ENCODE results near the gene SDF4. TPM values are rescaled to one million over a fixed set of nuclear protein-coding genes. Genes with fewer than 3 reads are reported as not detected.

SDF4 gene
- total RNA-seq, 2 experiments from 2014 or later = 109 to 144 TPM

GRCh38 chr1:1173061-1173792 lies 58.6 kb downstream of the SDF4 start:
- no peak overlapping the region for H3K27ac Mint-ChIP-seq
- H3K36me3 Mint-ChIP-seq = no peaks in the 10 kb centered on the region
- H3K4me1 Mint-ChIP-seq = peaks cover 24% of the 10 kb centered on the region
- H3K27me3 Mint-ChIP-seq = peaks cover 29% of the 10 kb centered on the region
- DNase-seq (no peak), ATAC-seq (no peak)
- H3K9me3 Mint-ChIP-seq (ENCODE audit: low read depth) = no peaks in the 10 kb centered on the region
- no peak overlapping the region for H3K4me3 Mint-ChIP-seq
- CTCF ChIA-PET = interaction anchor here (1.1 to 1.4 kb wide), 3 partner anchors 15 to 51 kb away, joined by 3 to 4 read pairs (median 3); no protein-coding TSS in a partner anchor

GRCh38 chr1:1171546-1172340 lies 60.1 kb downstream of the SDF4 start:
- Mint-ChIP-seq H3K9me3 (ENCODE audit: low read depth) (no peaks in the 10 kb centered on the region), H3K4me1 (peaks cover 24% of the 10 kb centered on the region), H3K27ac (no peak overlapping the region), H3K27me3 (peaks cover 26% of the 10 kb centered on the region), H3K36me3 (no peaks in the 10 kb centered on the region), H3K4me3 (no peak overlapping the region)
- no peak for ATAC-seq
- CTCF ChIA-PET = interaction anchor here (0.8 to 1.4 kb wide), 2 partner anchors 18 to 49 kb away, joined by 3 to 4 read pairs; no protein-coding TSS in a partner anchor
- no peak for DNase-seq

GRCh38 chr1:1171161-1171545 lies 60.6 kb downstream of the SDF4 start:
- Mint-ChIP-seq H3K4me3 (no peak overlapping the region), H3K27ac (no peak overlapping the region), H3K36me3 (no peaks in the 10 kb centered on the region), H3K9me3 (ENCODE audit: low read depth) (no peaks in the 10 kb centered on the region), H3K4me1 (peaks cover 24% of the 10 kb centered on the region), H3K27me3 (peaks cover 24% of the 10 kb centered on the region)
- ATAC-seq = no peak
- no peak for DNase-seq
- CTCF ChIA-PET = no interaction called here

- DNase-seq (no peak), ATAC-seq (no peak)
- CTCF ChIA-PET = interaction anchor here (1.2 kb wide), 1 partner anchor 48 kb away, joined by 5 read pairs; no protein-coding TSS in a partner anchor
- Mint-ChIP-seq H3K4me1 (peaks cover 24% of the 10 kb centered on the region), H3K9me3 (ENCODE audit: low read depth) (no peaks in the 10 kb centered on the region), H3K4me3 (no peak overlapping the region), H3K27ac (no peak overlapping the region), H3K36me3 (no peaks in the 10 kb centered on the region), H3K27me3 (peaks cover 22% of the 10 kb centered on the region)
Observed at GRCh38 chr1:1170215-1171091, 61.3 kb downstream of the SDF4 start.

GRCh38 chr1:1169429-1170214 lies 62.2 kb downstream of the SDF4 start:
- no peaks in the 10 kb centered on the region for H3K9me3 Mint-ChIP-seq (ENCODE audit: low read depth)
- ATAC-seq (no peak), DNase-seq (no peak)
- CTCF ChIA-PET = interaction anchor here (1.1 to 1.2 kb wide), 3 partner anchors 11 to 47 kb away, joined by 4 to 5 read pairs (median 4); no protein-coding TSS in a partner anchor
- no peak overlapping the region for H3K27ac Mint-ChIP-seq
- no peaks in the 10 kb centered on the region for H3K36me3 Mint-ChIP-seq
- H3K4me1 Mint-ChIP-seq = peaks cover 24% of the 10 kb centered on the region
- no peak overlapping the region for H3K4me3 Mint-ChIP-seq
- H3K27me3 Mint-ChIP-seq = peaks cover 20% of the 10 kb centered on the region

- CTCF ChIA-PET = interaction anchor here (1.1 to 1.2 kb wide), 3 partner anchors 10 to 46 kb away, joined by 4 to 5 read pairs (median 4); no protein-coding TSS in a partner anchor
- no peak for ATAC-seq
- H3K4me3 Mint-ChIP-seq = no peak overlapping the region
- H3K27me3 Mint-ChIP-seq = peaks cover 20% of the 10 kb centered on the region
- no peak overlapping the region for H3K27ac Mint-ChIP-seq
- no peaks in the 10 kb centered on the region for H3K9me3 Mint-ChIP-seq (ENCODE audit: low read depth)
- H3K4me1 Mint-ChIP-seq = peaks cover 20% of the 10 kb centered on the region
- no peak for DNase-seq
- no peaks in the 10 kb centered on the region for H3K36me3 Mint-ChIP-seq
Observed at GRCh38 chr1:1168451-1169411, 63.1 kb downstream of the SDF4 start.

- no peak for DNase-seq
- no peak overlapping the region for H3K27ac Mint-ChIP-seq
- H3K9me3 Mint-ChIP-seq (ENCODE audit: low read depth) = no peaks in the 10 kb centered on the region
- peaks cover 20% of the 10 kb centered on the region for H3K27me3 Mint-ChIP-seq
- CTCF ChIA-PET = no interaction called here
- no peaks in the 10 kb centered on the region for H3K36me3 Mint-ChIP-seq
- no peak overlapping the region for H3K4me3 Mint-ChIP-seq
- peaks cover 15% of the 10 kb centered on the region for H3K4me1 Mint-ChIP-seq
- no peak for ATAC-seq
Observed at GRCh38 chr1:1167841-1168450, 63.9 kb downstream of the SDF4 start.

- no peak overlapping the region for H3K27ac Mint-ChIP-seq
- H3K4me3 Mint-ChIP-seq = no peak overlapping the region
- H3K27me3 Mint-ChIP-seq = peaks cover 20% of the 10 kb centered on the region
- ATAC-seq = no peak
- peaks cover 13% of the 10 kb centered on the region for H3K4me1 Mint-ChIP-seq
- H3K36me3 Mint-ChIP-seq = no peaks in the 10 kb centered on the region
- H3K9me3 Mint-ChIP-seq (ENCODE audit: low read depth) = no peaks in the 10 kb centered on the region
- no peak for DNase-seq
- CTCF ChIA-PET = no interaction called here
Observed at GRCh38 chr1:1167398-1167821, 64.4 kb downstream of the SDF4 start.

Small RNAs within 50 kb of the gene (microRNA-seq; reads per million reads assigned to microRNA genes)
- gene MIR200A (2.1 reads per million), gene MIR200B (9.4 reads per million, percentile 29 among the genes with 10 or more reads in this experiment), gene MIR429 (1.3 reads per million)

Other genes starting within 250 kb of the SDF4 start
- not detected for gene PERM1, start 249.9 kb downstream of the SDF4 start, total RNA-seq
- gene HES4, start 231.9 kb downstream of the SDF4 start, total RNA-seq = 1 to 10 TPM in 1 of 2 experiments, under 1 TPM in 1; 0.61 to 1.6 TPM
- 100 to 1,000 TPM; 432 to 986 TPM for gene ISG15, start 218.5 kb downstream of the SDF4 start, total RNA-seq
- gene AGRN, start 211.9 kb downstream of the SDF4 start, total RNA-seq = 10 to 100 TPM; 29.3 to 32.8 TPM
- not detected for gene RNF223, start 157.7 kb downstream of the SDF4 start, total RNA-seq
- gene C1orf159, start 115.9 kb downstream of the SDF4 start, total RNA-seq = 10 to 100 TPM; 22.9 to 23.6 TPM
- gene TTLL10, start 58.1 kb downstream of the SDF4 start, total RNA-seq = not detected
- gene TNFRSF18, start 25.4 kb downstream of the SDF4 start, total RNA-seq = 100 to 1,000 TPM in 1 of 2 experiments, 10 to 100 TPM in 1; 28.1 to 156 TPM
- 10 to 100 TPM in 1 of 2 experiments, 1 to 10 TPM in 1; 8.1 to 72.4 TPM for gene TNFRSF4, start 17.8 kb downstream of the SDF4 start, total RNA-seq
- gene B3GALT6, start 236 bp upstream of the SDF4 start, total RNA-seq = 10 to 100 TPM; 17.6 to 25.5 TPM
- 1 to 10 TPM; 2.0 to 2.6 TPM for gene C1QTNF12, start 14.7 kb upstream of the SDF4 start, total RNA-seq
- gene UBE2J2, start 41.9 kb upstream of the SDF4 start, total RNA-seq = 10 to 100 TPM; 71.3 to 83.3 TPM
- 1 to 10 TPM; 4.7 to 5.0 TPM for gene SCNN1D, start 48.4 kb upstream of the SDF4 start, total RNA-seq
- gene ACAP3, start 75.9 kb upstream of the SDF4 start, total RNA-seq = 10 to 100 TPM; 71.7 to 99.9 TPM
- gene PUSL1, start 76.6 kb upstream of the SDF4 start, total RNA-seq = 10 to 100 TPM; 26.3 to 27.2 TPM
- 100 to 1,000 TPM; 126 to 135 TPM for gene INTS11, start 92.7 kb upstream of the SDF4 start, total RNA-seq
- gene CPTP, start 92.8 kb upstream of the SDF4 start, total RNA-seq = 10 to 100 TPM; 17.6 to 18.5 TPM
- under 1 TPM; 0.77 to 0.82 TPM for gene TAS1R3, start 99.3 kb upstream of the SDF4 start, total RNA-seq
- gene DVL1, start 117.4 kb upstream of the SDF4 start, total RNA-seq = 10 to 100 TPM; 35.2 to 42.0 TPM
- under 1 TPM in 1 of 2 experiments, not detected in 1; 0.61 TPM for gene MXRA8, start 126.6 kb upstream of the SDF4 start, total RNA-seq
- gene AURKAIP1, start 143.2 kb upstream of the SDF4 start, total RNA-seq = 100 to 1,000 TPM; 139 to 141 TPM
- 100 to 1,000 TPM; 120 to 124 TPM for gene CCNL2, start 167.3 kb upstream of the SDF4 start, total RNA-seq
- gene MRPL20, start 175.3 kb upstream of the SDF4 start, total RNA-seq = 100 to 1,000 TPM in 1 of 2 experiments, 10 to 100 TPM in 1; 95.2 to 130 TPM
- not detected for gene ANKRD65, start 189.3 kb upstream of the SDF4 start, total RNA-seq
- under 1 TPM; 0.20 to 0.28 TPM for gene VWA1, start 203.7 kb upstream of the SDF4 start, total RNA-seq
- gene ATAD3C, start 217.7 kb upstream of the SDF4 start, total RNA-seq = under 1 TPM; 0.38 to 0.87 TPM
- 10 to 100 TPM; 46.5 to 63.3 TPM for gene ATAD3B, start 239.8 kb upstream of the SDF4 start, total RNA-seq

Data from activated CD8-positive, alpha-beta memory T cell treated with anti-CD3 and anti-CD28 coated beads, Interleukin-2, amount 10 ng/mL, durations not matched to agents 7 days and 5 days (primary cell).